K562 (cell line): ENCODE measurements around the gene NECAB2. TPM values are rescaled to one million over a fixed set of nuclear protein-coding genes. Genes with fewer than 3 reads are reported as not detected.

Experiments used
- ARID2 ChIP-seq: fragments of 450-650 bp; IDR thresholded peaks from 2 replicates; pipeline ENCODE4 v1.6.1; 2017; ENCODE audit warnings: antibody characterized with exemption, mild to moderate bottlenecking
- CBX8 ChIP-seq: fragments of 200-600 bp; sonication (generic); IDR thresholded peaks from 2 replicates; pipeline ENCODE4 v1.6.1; 2012; ENCODE audit warnings: borderline replicate concordance, mixed run types, low read depth, mild to moderate bottlenecking, moderate library complexity, mixed read lengths, low read length, control low read depth, inconsistent platforms; ENCODE audit not compliant: poor library complexity, severe bottlenecking; ENCODE audit errors: extremely low read depth
- CCNT2 ChIP-seq: IDR thresholded peaks from 2 replicates; pipeline ENCODE4 v1.6.1; 2011; ENCODE audit warnings: borderline replicate concordance, low read depth, mild to moderate bottlenecking, moderate library complexity, mixed read lengths, low read length; ENCODE audit not compliant: insufficient read length; ENCODE audit errors: extremely low read depth
- EHMT2 ChIP-seq: fragments of 450-650 bp; IDR thresholded peaks from 2 replicates; pipeline ENCODE4 v1.6.1; 2018; ENCODE audit warnings: antibody characterized with exemption
- EP300 ChIP-seq: IDR thresholded peaks from 2 replicates; pipeline ENCODE4 v1.6.1; 2012; ENCODE audit warnings: low read length, improper control_type of control experiment
- ERF ChIP-seq: fragments of 450-650 bp; formaldehyde crosslinking; IDR thresholded peaks from 2 replicates; pipeline ENCODE4 v1.4.0; 2020; ENCODE audit warnings: mild to moderate bottlenecking, mixed read lengths
- ESRRB ChIP-seq: fragments of 250-450 bp; sonication (Bioruptor Pico); IDR thresholded peaks from 2 replicates; pipeline ENCODE4 v1.5.0; 2020; ENCODE audit warnings: mild to moderate bottlenecking, moderate library complexity, borderline replicate concordance
- HIVEP1 ChIP-seq: fragments of 250-450 bp; sonication (Bioruptor Pico); IDR thresholded peaks from 2 replicates; pipeline ENCODE4 v1.4.0; 2020; ENCODE audit warnings: mild to moderate bottlenecking
- KLF1 ChIP-seq: fragments of 450-650 bp; IDR thresholded peaks from 2 replicates; pipeline ENCODE4 v1.6.1; 2016; ENCODE audit warnings: missing genetic modification characterization, missing compliant biosample characterization
- KLF16 ChIP-seq: IDR thresholded peaks from 2 replicates; pipeline ENCODE4 v1.6.1; 2016; ENCODE audit warnings: antibody characterized with exemption
- MAZ ChIP-seq, 2 experiments: fragments of 450-650 bp in 1 of 2; sonication (generic) in 1 of 2; formaldehyde crosslinking; IDR thresholded peaks in 1 of 2; conservative IDR thresholded peaks in 1 of 2; 2 replicates each; pipeline versions ENCODE4 v1.4.0 to v1.5.0; 2020; ENCODE audit warnings: mild to moderate bottlenecking in 1 of 2, missing genetic modification reagents in 1 of 2
- MTA1 ChIP-seq: fragments of 450-650 bp; IDR thresholded peaks from 2 replicates; pipeline ENCODE4 v1.6.1; 2017; ENCODE audit warnings: borderline replicate concordance
- MYNN ChIP-seq, 2 experiments: sonication (generic); formaldehyde crosslinking in 1 of 2; IDR thresholded peaks; 2 replicates each; pipeline versions ENCODE4 v1.5.0 to v1.6.1; 2016 to 2020; ENCODE audit warnings: antibody characterized with exemption in 1 of 2, missing genetic modification reagents in 1 of 2
- RBFOX2 ChIP-seq: fragments of 200-400 bp; formaldehyde crosslinking; IDR thresholded peaks from 2 replicates; pipeline ENCODE4 v1.6.1; 2017; ENCODE audit warnings: low read depth, mild to moderate bottlenecking, low read length, moderate library complexity
- ZNF239 ChIP-seq: fragments of 250-450 bp; sonication (Bioruptor Pico); IDR thresholded peaks from 2 replicates; pipeline ENCODE4 v1.4.0; 2020; ENCODE audit warnings: mild to moderate bottlenecking
- ZNF57 ChIP-seq: fragments of 450-650 bp; formaldehyde crosslinking; IDR thresholded peaks from 2 replicates; pipeline ENCODE4 v1.4.0; 2020; ENCODE audit warnings: mild to moderate bottlenecking, moderate library complexity
- ZNF696 ChIP-seq: fragments of 250-450 bp; sonication (Bioruptor Pico); conservative IDR thresholded peaks from 2 replicates; pipeline ENCODE4 v1.4.0; 2020; ENCODE audit warnings: mild to moderate bottlenecking, moderate library complexity
- polyA plus RNA-seq, 8 experiments: library from polyadenylated mRNA; depleted of rRNA in 4 of 8; stranded (reverse) in 5 of 8; unstranded in 3 of 8; fragments of >200 nt; fragmentation: Nextera tagmentation in 2 of 8; fragmentation: Illumina TruSeq in 1 of 8; extraction: Ambion mirVana in 2 of 8; extraction: Trizol in 1 of 8; gene quantifications; 2 replicates each; pipeline versions ENCODE4 v1.2.1 to v1.2.3, GENCODE V29; 2011 to 2014; ENCODE audit warnings: inconsistent platforms in 1 of 8, missing spikeins in 1 of 8
- total RNA-seq, 7 experiments: library from RNA; depleted of rRNA in 6 of 7; stranded (reverse); fragments of >200 nt in 6 of 7; fragmentation: Illumina TruSeq in 2 of 7; extraction: Trizol in 2 of 7; gene quantifications; 2 replicates each; pipeline versions ENCODE4 v1.2.1 to v1.2.3, GENCODE V29; 2011 to 2021; ENCODE audit warnings: low replicate concordance in 1 of 7
- TF ChIP-seq, protein P1 (sequence below), 2 experiments: fragments of 250-450 bp in 1 of 2; fragments of 450-650 bp in 1 of 2; sonication (Bioruptor Pico) in 1 of 2; IDR thresholded peaks; 2 replicates each; pipeline versions ENCODE4 v1.6.1 to v1.8.0; 2016 to 2021; ENCODE audit warnings: mild to moderate bottlenecking in 2 of 2, moderate library complexity in 2 of 2, missing compliant biosample characterization in 1 of 2, missing genetic modification characterization in 1 of 2
- TF ChIP-seq, protein P2 (sequence below): sonication (generic); formaldehyde crosslinking; IDR thresholded peaks from 2 replicates; pipeline ENCODE4 v1.9.0; 2022; ENCODE audit warnings: mild to moderate bottlenecking, missing genetic modification reagents
- TF ChIP-seq, protein P3 (sequence below): fragments of 450-650 bp; IDR thresholded peaks from 2 replicates; pipeline ENCODE4 v1.6.1; 2017; ENCODE audit warnings: antibody characterized with exemption
- TF ChIP-seq, protein P4 (sequence below): sonication (generic); formaldehyde crosslinking; IDR thresholded peaks from 2 replicates; pipeline ENCODE4 v1.8.0; 2023; ENCODE audit warnings: mild to moderate bottlenecking, missing genetic modification reagents

Gene NECAB2
- total and polyA plus RNA-seq, 9 of the 15 experiments (the other 6 are each of a cell fraction or from before 2014, with no cell fraction given), result 0.03 to 0.28 TPM; not detected in 7

DNA sequence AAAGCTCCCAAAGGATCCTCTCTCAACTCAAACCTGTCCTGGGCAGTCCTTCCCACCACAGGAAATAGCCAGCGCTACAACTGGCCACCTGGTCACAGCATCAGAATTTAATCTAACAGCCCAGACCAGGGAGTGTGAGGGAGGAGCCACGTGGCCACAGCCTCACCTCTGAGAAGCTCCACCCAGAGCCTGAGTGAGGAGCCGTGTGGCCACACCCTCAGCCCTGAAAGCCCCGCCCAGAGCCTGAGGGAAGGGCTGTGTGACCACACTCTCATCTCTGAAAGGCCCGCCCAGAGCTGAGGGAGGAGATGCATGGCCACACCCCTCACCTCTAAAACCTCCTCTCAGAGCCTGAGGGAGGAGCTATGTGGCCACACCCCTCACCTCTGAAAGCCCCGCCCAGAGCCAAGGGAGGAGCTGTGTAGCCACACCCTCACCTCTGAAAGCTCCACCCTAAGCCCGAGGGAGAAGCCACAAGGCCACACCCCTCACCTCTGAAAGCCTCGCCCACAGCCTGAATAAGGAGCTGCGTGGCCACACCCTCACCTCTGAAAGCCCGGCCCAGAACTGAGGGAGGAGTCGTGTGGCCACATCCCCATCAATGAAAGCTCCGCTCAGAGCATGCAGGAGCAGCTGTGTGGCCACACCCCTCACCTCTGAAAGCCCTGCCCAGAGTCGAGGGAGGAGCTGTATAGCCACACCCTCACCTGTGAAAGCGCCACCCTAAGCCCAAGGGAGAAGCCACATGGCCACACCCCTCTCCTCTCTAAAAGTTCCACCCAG lies 45.9 kb downstream of the NECAB2 start (continued):
- TF ChIP-seq, protein P1, sequence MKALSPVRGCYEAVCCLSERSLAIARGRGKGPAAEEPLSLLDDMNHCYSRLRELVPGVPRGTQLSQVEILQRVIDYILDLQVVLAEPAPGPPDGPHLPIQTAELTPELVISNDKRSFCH (CRISPR knock-in tag; IDR thresholded peaks at IDR 0.05), result no peak
- TF ChIP-seq, protein P1 (tag; IDR thresholded peaks at IDR 0.05), result no peak
- TF ChIP-seq, protein P2, sequence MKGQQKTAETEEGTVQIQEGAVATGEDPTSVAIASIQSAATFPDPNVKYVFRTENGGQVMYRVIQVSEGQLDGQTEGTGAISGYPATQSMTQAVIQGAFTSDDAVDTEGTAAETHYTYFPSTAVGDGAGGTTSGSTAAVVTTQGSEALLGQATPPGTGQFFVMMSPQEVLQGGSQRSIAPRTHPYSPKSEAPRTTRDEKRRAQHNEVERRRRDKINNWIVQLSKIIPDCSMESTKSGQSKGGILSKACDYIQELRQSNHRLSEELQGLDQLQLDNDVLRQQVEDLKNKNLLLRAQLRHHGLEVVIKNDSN (CRISPR knock-in tag), result peak; percentile 93
- no peak for TF ChIP-seq ZNF696 (CRISPR knock-in tag)
- peak; percentile 43 for TF ChIP-seq RBFOX2
- peak; percentile 74 for TF ChIP-seq KLF16
- TF ChIP-seq MTA1, result no peak
- TF ChIP-seq CCNT2, result peak; percentile 6
- no peak for TF ChIP-seq ERF (CRISPR knock-in tag)
- no peak for TF ChIP-seq ARID2
- TF ChIP-seq HIVEP1 (CRISPR knock-in tag), result no peak
- no peak for TF ChIP-seq CBX8
- TF ChIP-seq EHMT2, result no peak
- TF ChIP-seq ESRRB, result no peak
- TF ChIP-seq ZNF57 (CRISPR knock-in tag), result no peak
- TF ChIP-seq KLF1 (tag), result no peak; the same call in 1 of the 2 replicates
- no peak for TF ChIP-seq ZNF239 (CRISPR knock-in tag)
- TF ChIP-seq, protein P3, sequence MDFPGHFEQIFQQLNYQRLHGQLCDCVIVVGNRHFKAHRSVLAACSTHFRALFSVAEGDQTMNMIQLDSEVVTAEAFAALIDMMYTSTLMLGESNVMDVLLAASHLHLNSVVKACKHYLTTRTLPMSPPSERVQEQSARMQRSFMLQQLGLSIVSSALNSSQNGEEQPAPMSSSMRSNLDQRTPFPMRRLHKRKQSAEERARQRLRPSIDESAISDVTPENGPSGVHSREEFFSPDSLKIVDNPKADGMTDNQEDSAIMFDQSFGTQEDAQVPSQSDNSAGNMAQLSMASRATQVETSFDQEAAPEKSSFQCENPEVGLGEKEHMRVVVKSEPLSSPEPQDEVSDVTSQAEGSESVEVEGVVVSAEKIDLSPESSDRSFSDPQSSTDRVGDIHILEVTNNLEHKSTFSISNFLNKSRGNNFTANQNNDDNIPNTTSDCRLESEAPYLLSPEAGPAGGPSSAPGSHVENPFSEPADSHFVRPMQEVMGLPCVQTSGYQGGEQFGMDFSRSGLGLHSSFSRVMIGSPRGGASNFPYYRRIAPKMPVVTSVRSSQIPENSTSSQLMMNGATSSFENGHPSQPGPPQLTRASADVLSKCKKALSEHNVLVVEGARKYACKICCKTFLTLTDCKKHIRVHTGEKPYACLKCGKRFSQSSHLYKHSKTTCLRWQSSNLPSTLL, result no peak
- TF ChIP-seq, protein P4, sequence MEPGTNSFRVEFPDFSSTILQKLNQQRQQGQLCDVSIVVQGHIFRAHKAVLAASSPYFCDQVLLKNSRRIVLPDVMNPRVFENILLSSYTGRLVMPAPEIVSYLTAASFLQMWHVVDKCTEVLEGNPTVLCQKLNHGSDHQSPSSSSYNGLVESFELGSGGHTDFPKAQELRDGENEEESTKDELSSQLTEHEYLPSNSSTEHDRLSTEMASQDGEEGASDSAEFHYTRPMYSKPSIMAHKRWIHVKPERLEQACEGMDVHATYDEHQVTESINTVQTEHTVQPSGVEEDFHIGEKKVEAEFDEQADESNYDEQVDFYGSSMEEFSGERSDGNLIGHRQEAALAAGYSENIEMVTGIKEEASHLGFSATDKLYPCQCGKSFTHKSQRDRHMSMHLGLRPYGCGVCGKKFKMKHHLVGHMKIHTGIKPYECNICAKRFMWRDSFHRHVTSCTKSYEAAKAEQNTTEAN (CRISPR knock-in tag), result no peak
- TF ChIP-seq EP300, result peak; percentile 53; the same call in 1 of the 2 replicates
- no peak for TF ChIP-seq MYNN (IDR thresholded peaks at IDR 0.05)
- no peak for TF ChIP-seq MYNN (CRISPR knock-in tag; IDR thresholded peaks at IDR 0.05)
- peak in 1 of 2 experiments; percentile 77; a peak in 2 of 4 replicates for TF ChIP-seq MAZ (CRISPR knock-in tag; conservative IDR thresholded peaks at IDR 0.05 in 1 of 2, IDR thresholded peaks at IDR 0.05 in 1 of 2)
